SK-N-SH (cell line): ENCODE measurements around the gene ZNF521.

Experiments used
- CHD2 ChIP-seq: fragments of 150-350 bp; IDR thresholded peaks from 2 replicates; pipeline ENCODE4 v1.6.1; 2018; ENCODE audit warnings: low read length; ENCODE audit not compliant: partially characterized antibody
- MEF2A ChIP-seq: IDR thresholded peaks from 2 replicates; pipeline ENCODE4 v1.4.0; 2012; ENCODE audit warnings: low read depth, borderline replicate concordance
- NFIC ChIP-seq: IDR thresholded peaks from 2 replicates; pipeline ENCODE4 v1.4.0; 2012; ENCODE audit warnings: borderline replicate concordance
- NRF1 ChIP-seq: IDR thresholded peaks from 2 replicates; pipeline ENCODE4 v1.6.1; 2012; ENCODE audit warnings: low read depth, mild to moderate bottlenecking, low read length
- POLR2AphosphoS5 ChIP-seq: IDR thresholded peaks from 2 replicates; pipeline ENCODE4 v1.6.1; 2012; ENCODE audit warnings: low read depth, low read length
- RXRA ChIP-seq: IDR thresholded peaks from 2 replicates; pipeline ENCODE4 v1.4.0; 2012; ENCODE audit warnings: low read depth, mild to moderate bottlenecking, borderline replicate concordance
- TF ChIP-seq, protein P1 (sequence below): IDR thresholded peaks from 2 replicates; pipeline ENCODE4; 2012
- TF ChIP-seq, protein P2 (sequence below): fragments of 200-600 bp; sonication (generic); IDR thresholded peaks from 2 replicates; pipeline ENCODE4 v1.6.1; 2017; ENCODE audit warnings: antibody characterized with exemption, mild to moderate bottlenecking, moderate library complexity
- TF ChIP-seq, protein P3 (sequence below): IDR thresholded peaks from 2 replicates; pipeline ENCODE4 v1.4.0; 2012; ENCODE audit warnings: low read depth

DNA sequence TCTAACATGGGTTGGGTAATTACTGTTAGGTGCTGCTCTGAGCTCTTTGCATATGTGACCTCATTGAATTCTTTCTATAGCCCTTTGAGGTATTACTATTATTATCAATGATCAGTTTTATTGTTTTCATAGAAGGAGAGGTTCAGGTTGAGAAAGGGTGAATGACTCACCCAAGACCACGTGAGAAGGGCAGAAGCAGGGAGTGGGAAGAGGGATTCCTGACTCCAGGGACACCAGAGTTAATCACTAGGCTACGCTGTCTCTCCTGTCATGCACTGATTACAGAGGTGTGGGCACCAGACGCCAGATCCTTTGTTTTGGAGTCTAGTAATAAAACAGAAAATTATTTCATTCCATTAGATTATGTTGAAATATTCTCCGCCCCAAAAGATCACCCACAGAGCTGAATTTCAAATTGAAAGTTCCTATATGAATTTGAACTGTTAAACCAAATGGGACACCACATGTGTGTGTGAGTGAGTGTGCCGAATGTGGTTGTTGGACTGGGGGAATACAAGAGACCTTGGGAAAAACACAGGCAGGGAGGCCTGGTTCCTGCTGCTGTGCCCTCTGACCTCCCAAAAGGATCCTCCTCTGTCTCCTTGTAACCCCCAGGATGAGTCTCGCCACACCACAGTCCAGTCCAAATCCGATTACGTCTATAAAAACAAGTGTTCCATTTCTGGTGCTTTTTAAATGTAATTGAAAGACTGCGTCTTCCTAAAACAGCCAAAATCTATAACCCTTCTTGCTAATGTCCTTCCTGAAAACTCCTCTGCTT is 215.4 kb downstream of the ZNF521 start:
- TF ChIP-seq, protein P1, sequence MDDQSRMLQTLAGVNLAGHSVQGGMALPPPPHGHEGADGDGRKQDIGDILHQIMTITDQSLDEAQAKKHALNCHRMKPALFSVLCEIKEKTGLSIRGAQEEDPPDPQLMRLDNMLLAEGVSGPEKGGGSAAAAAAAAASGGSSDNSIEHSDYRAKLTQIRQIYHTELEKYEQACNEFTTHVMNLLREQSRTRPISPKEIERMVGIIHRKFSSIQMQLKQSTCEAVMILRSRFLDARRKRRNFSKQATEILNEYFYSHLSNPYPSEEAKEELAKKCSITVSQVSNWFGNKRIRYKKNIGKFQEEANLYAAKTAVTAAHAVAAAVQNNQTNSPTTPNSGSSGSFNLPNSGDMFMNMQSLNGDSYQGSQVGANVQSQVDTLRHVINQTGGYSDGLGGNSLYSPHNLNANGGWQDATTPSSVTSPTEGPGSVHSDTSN: no peak
- TF ChIP-seq, protein P2, sequence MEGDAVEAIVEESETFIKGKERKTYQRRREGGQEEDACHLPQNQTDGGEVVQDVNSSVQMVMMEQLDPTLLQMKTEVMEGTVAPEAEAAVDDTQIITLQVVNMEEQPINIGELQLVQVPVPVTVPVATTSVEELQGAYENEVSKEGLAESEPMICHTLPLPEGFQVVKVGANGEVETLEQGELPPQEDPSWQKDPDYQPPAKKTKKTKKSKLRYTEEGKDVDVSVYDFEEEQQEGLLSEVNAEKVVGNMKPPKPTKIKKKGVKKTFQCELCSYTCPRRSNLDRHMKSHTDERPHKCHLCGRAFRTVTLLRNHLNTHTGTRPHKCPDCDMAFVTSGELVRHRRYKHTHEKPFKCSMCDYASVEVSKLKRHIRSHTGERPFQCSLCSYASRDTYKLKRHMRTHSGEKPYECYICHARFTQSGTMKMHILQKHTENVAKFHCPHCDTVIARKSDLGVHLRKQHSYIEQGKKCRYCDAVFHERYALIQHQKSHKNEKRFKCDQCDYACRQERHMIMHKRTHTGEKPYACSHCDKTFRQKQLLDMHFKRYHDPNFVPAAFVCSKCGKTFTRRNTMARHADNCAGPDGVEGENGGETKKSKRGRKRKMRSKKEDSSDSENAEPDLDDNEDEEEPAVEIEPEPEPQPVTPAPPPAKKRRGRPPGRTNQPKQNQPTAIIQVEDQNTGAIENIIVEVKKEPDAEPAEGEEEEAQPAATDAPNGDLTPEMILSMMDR: no peak
- TF ChIP-seq, protein P3, sequence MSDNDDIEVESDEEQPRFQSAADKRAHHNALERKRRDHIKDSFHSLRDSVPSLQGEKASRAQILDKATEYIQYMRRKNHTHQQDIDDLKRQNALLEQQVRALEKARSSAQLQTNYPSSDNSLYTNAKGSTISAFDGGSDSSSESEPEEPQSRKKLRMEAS: no peak
- TF ChIP-seq NFIC (no peak), CHD2 (no peak), RXRA (no peak), POLR2AphosphoS5 (no peak), MEF2A (no peak), NRF1 (no peak)
